ENCODE data around the gene YY1AP1. TPM values are rescaled to one million over a fixed set of nuclear protein-coding genes. Genes with fewer than 3 reads are reported as not detected.
"Not testable (repeated sequence)": the region's sequence is repeated elsewhere in the genome, so short reads cannot be mapped to it uniquely, and the experiment has no call there.

YY1AP1 gene
- total RNA-seq, 6 experiments from 2014 or later, result 24.3 to 37.2 (median 28.9) TPM

- intact Hi-C loops (cut with DNase I), result no loop called here
- DNase-seq, result no peak
- Histone ChIP-seq H3K4me3 (no peak overlapping the region), H3K4me1 (no peaks in the 10 kb centered on the region), H3K9me3 (no peaks in the 10 kb centered on the region), H3K27ac (no peak overlapping the region), H3K36me3 (peaks cover 0 to 5% (median 0%) of the 10 kb centered on the region in 4 donors), H3K27me3 (no peaks in the 10 kb centered on the region)
- WGBS (ENCODE audit: insufficient coverage, low coverage, low lambda C conversion rate, missing lambda C conversion rate), result 92% methylated on average over 3 of the region's 3 CpGs
- TF ChIP-seq CTCF (IDR thresholded peaks at IDR 0.05), result no peak
- no peak for TF ChIP-seq POLR2A (IDR thresholded peaks at IDR 0.05)
- no peak for ATAC-seq
Observed at GRCh38 chr1:155709391-155709790, 20.8 kb upstream of the YY1AP1 start.

GRCh38 chr1:155706139-155706538, 17.6 kb upstream of the YY1AP1 start:
- Histone ChIP-seq H3K9me3 (no peaks in the 10 kb centered on the region), H3K4me1 (no peaks in the 10 kb centered on the region), H3K4me3 (no peak overlapping the region), H3K36me3 (peaks cover 0 to 5% (median 0%) of the 10 kb centered on the region in 4 donors), H3K27me3 (no peaks in the 10 kb centered on the region), H3K27ac (no peak overlapping the region)
- intact Hi-C loops (cut with DNase I), result no loop called here
- ATAC-seq, result no peak
- DNase-seq, result no peak
- no peak for TF ChIP-seq POLR2A (IDR thresholded peaks at IDR 0.05)
- no peak for TF ChIP-seq CTCF (IDR thresholded peaks at IDR 0.05)
- WGBS (ENCODE audit: insufficient coverage, low coverage, low lambda C conversion rate, missing lambda C conversion rate), result 100% methylated on average over 4 of the region's 5 CpGs

- DNase-seq; intact Hi-C loops (cut with DNase I); H3K9me3 ChIP-seq; H3K4me1 ChIP-seq; H3K27me3 ChIP-seq; H3K4me3 ChIP-seq; H3K27ac ChIP-seq; ATAC-seq; H3K36me3 ChIP-seq: not testable (repeated sequence)
- 84% methylated on average over 4 of the region's 5 CpGs for WGBS (ENCODE audit: insufficient coverage, low coverage, low lambda C conversion rate, missing lambda C conversion rate)
Observed at GRCh38 chr1:155704414-155704813, 15.8 kb upstream of the YY1AP1 start.

GRCh38 chr1:155703216-155703615, 14.6 kb upstream of the YY1AP1 start:
- no peak for DNase-seq
- intact Hi-C loops (cut with DNase I), result no loop called here
- 89% methylated on average over 4 of the region's 6 CpGs for WGBS (ENCODE audit: insufficient coverage, low coverage, low lambda C conversion rate, missing lambda C conversion rate)
- no peak overlapping the region for H3K27ac ChIP-seq
- H3K4me3 ChIP-seq, result no peak overlapping the region
- ATAC-seq, result no peak
- no peaks in the 10 kb centered on the region for H3K36me3 ChIP-seq
- H3K27me3 ChIP-seq, result no peaks in the 10 kb centered on the region
- TF ChIP-seq POLR2A (IDR thresholded peaks at IDR 0.05), result no peak
- TF ChIP-seq CTCF (IDR thresholded peaks at IDR 0.05), result no peak
- peaks cover 0 to 10% (median 0%) of the 10 kb centered on the region in 4 donors for H3K4me1 ChIP-seq
- no peaks in the 10 kb centered on the region for H3K9me3 ChIP-seq

- DNase-seq; intact Hi-C loops (cut with DNase I); H3K4me3 ChIP-seq; H3K9me3 ChIP-seq; H3K27ac ChIP-seq; H3K36me3 ChIP-seq; H3K27me3 ChIP-seq: not testable (repeated sequence)
- ATAC-seq, result peak; percentile 50 to 63 (median 52)
- WGBS (ENCODE audit: insufficient coverage, low coverage, low lambda C conversion rate, missing lambda C conversion rate), result 20% methylated on average over 2 of the region's 2 CpGs
- peaks cover 0 to 15% (median 0%) of the 10 kb centered on the region in 4 donors for H3K4me1 ChIP-seq
Observed at GRCh38 chr1:155701675-155702074, 13.1 kb upstream of the YY1AP1 start.

- H3K9me3 ChIP-seq; DNase-seq; intact Hi-C loops (cut with DNase I); H3K27ac ChIP-seq; H3K4me3 ChIP-seq; ATAC-seq; H3K36me3 ChIP-seq; H3K27me3 ChIP-seq: not testable (repeated sequence)
- H3K4me1 ChIP-seq, result peaks cover 0 to 24% (median 0%) of the 10 kb centered on the region in 4 donors
- 82% methylated on average over 1 of the region's 4 CpGs for WGBS (ENCODE audit: insufficient coverage, low coverage, low lambda C conversion rate, missing lambda C conversion rate)
Observed at GRCh38 chr1:155699062-155699461, 10.5 kb upstream of the YY1AP1 start.

Data from right lobe of liver (tissue), 6 donors.